H1 (cell line): ENCODE data around the gene PBX3. TPM values are rescaled to one million over a fixed set of nuclear protein-coding genes. Genes with fewer than 3 reads are reported as not detected.

Experiments used
- CTCF ChIA-PET: fragments of 300-600 bp; sonication (Branson Sonifier 250); formaldehyde crosslinking; loops from one replicate; lab custom pipeline; 2021; ENCODE audit not compliant: partially characterized antibody; lab: Charles Lee
- POLR2A ChIA-PET: fragments of 300-600 bp; sonication (Branson Sonifier 250); formaldehyde crosslinking; loops from one replicate; lab custom pipeline; 2021; ENCODE audit warnings: inconsistent platforms; ENCODE audit not compliant: partially characterized antibody; lab: Charles Lee
- DNase-seq, 2 experiments: peaks; one replicate each; pipeline versions ENCODE4 v3.0.0 to v3.0.0-alpha.2; 2010 to 2022; ENCODE audit warnings: low spot score in 2 of 2, low read depth in 1 of 2, mixed read lengths in 1 of 2
- FAIRE-seq: peaks from 2 replicates; lab custom pipeline; 2011; peaks lifted over from hg19 to GRCh38; lab: Jason Lieb, UNC
- H2AFZ ChIP-seq: 2 replicates; pipeline ENCODE4 v1.8.1; 2012; ENCODE audit warnings: low read length, inconsistent platforms
- H2AK5ac ChIP-seq: 2 replicates; pipeline ENCODE4 v1.6.1; 2013; ENCODE audit warnings: low read depth, low read length
- H2BK120ac ChIP-seq: replicated peaks from 2 replicates; pipeline ENCODE3; 2013; ENCODE audit warnings: low read depth, low read length, inconsistent platforms
- H2BK12ac ChIP-seq: 2 replicates; pipeline ENCODE4 v1.6.1; 2013; ENCODE audit warnings: low read depth, low read length
- H2BK15ac ChIP-seq: 2 replicates; pipeline ENCODE4 v1.6.1; 2013; ENCODE audit warnings: low read length
- H2BK20ac ChIP-seq: 2 replicates; pipeline ENCODE4 v1.6.1; 2013; ENCODE audit warnings: low read length
- H2BK5ac ChIP-seq: 2 replicates; pipeline ENCODE4 v1.6.1; 2013; ENCODE audit warnings: low read depth, low read length
- H3K14ac ChIP-seq: 2 replicates; pipeline ENCODE4 v1.6.1; 2013; ENCODE audit warnings: inconsistent platforms; ENCODE audit not compliant: insufficient read length
- H3K18ac ChIP-seq: 2 replicates; pipeline ENCODE4 v1.6.1; 2013; ENCODE audit warnings: low read length; ENCODE audit errors: extremely low read depth
- H3K23ac ChIP-seq: 2 replicates; pipeline ENCODE4 v1.6.1; 2013; ENCODE audit warnings: inconsistent platforms; ENCODE audit not compliant: insufficient read length
- H3K23me2 ChIP-seq: 2 replicates; pipeline ENCODE4 v1.6.1; 2013; ENCODE audit warnings: low read depth, low read length
- H3K27ac ChIP-seq: 2 replicates; pipeline ENCODE4 v1.6.1; 2011; ENCODE audit warnings: low read depth, low read length, inconsistent platforms
- H3K27me3 ChIP-seq, 4 experiments: replicated peaks in 1 of 4; 1 replicate in 1 of 4; 2 replicates in 3 of 4; pipeline versions ENCODE4 v1.6.1 to v1.8.1; 2011 to 2013; ENCODE audit warnings: low read length in 3 of 4, mild to moderate bottlenecking in 3 of 4, inconsistent platforms in 2 of 4, mixed read lengths in 2 of 4, moderate library complexity in 1 of 4; ENCODE audit not compliant: control insufficient read depth in 3 of 4, insufficient read depth in 3 of 4; ENCODE audit errors: extremely low read depth in 1 of 4
- H3K36me3 ChIP-seq, 4 experiments: 2 replicates each; pipeline versions ENCODE4 v1.6.1 to v1.8.1; 2011 to 2013; ENCODE audit warnings: mild to moderate bottlenecking in 4 of 4, low read length in 3 of 4, moderate library complexity in 2 of 4, control low read depth in 1 of 4, inconsistent platforms in 1 of 4; ENCODE audit not compliant: insufficient read depth in 4 of 4, control insufficient read depth in 2 of 4
- H3K4ac ChIP-seq: replicated peaks from 2 replicates; pipeline ENCODE3; 2013; ENCODE audit warnings: low read length, low read depth, mixed read lengths, inconsistent platforms; ENCODE audit not compliant: insufficient read length
- H3K4me1 ChIP-seq, 4 experiments: replicated peaks in 1 of 4; 1 replicate in 1 of 4; 2 replicates in 3 of 4; pipeline versions ENCODE4 v1.6.1 to v1.8.1; 2011 to 2013; ENCODE audit warnings: low read length in 3 of 4, inconsistent platforms in 2 of 4, mixed read lengths in 1 of 4; ENCODE audit not compliant: insufficient read depth in 4 of 4, control insufficient read depth in 3 of 4
- H3K4me2 ChIP-seq, 2 experiments: 2 replicates each; pipeline versions ENCODE4 v1.6.1 to v1.8.1; 2011 to 2013; ENCODE audit warnings: low read depth in 2 of 2, low read length in 2 of 2, control low read depth in 1 of 2, inconsistent platforms in 1 of 2, mild to moderate bottlenecking in 1 of 2; ENCODE audit not compliant: insufficient read depth in 1 of 2
- H3K4me3 ChIP-seq, 4 experiments: fragments of 200-600, 300-600 bp in 1 of 4; sonication (generic), shearing (Covaris generic), sonication (Bioruptor Twin) in 1 of 4; 2 replicates each; pipeline versions ENCODE4 v1.5.1 to v1.8.1; 2011 to 2016; ENCODE audit warnings: low read length in 4 of 4, low read depth in 3 of 4, control low read depth in 2 of 4, inconsistent platforms in 2 of 4, mild to moderate bottlenecking in 2 of 4, mixed read lengths in 1 of 4, moderate library complexity in 1 of 4; ENCODE audit not compliant: insufficient read depth in 2 of 4; ENCODE audit errors: extremely low read depth in 1 of 4
- H3K56ac ChIP-seq: replicated peaks from 2 replicates; pipeline ENCODE3; 2013; ENCODE audit warnings: low read depth, mild to moderate bottlenecking, mixed read lengths, low read length, inconsistent platforms; ENCODE audit not compliant: insufficient read length
- H3K79me1 ChIP-seq: 2 replicates; pipeline ENCODE4 v1.6.1; 2013; ENCODE audit warnings: low read depth, low read length, control low read depth
- H3K79me2 ChIP-seq, 2 experiments: 2 replicates each; pipeline versions ENCODE4 v1.6.1 to v1.8.1; 2012 to 2013; ENCODE audit warnings: low read length in 2 of 2, mild to moderate bottlenecking in 2 of 2, inconsistent platforms in 1 of 2; ENCODE audit not compliant: insufficient read depth in 2 of 2, control insufficient read depth in 1 of 2
- H3K9ac ChIP-seq, 4 experiments: replicated peaks in 1 of 4; 1 replicate in 1 of 4; 2 replicates in 3 of 4; pipeline versions ENCODE4 v1.6.1 to v1.8.1; 2011 to 2013; ENCODE audit warnings: low read depth in 3 of 4, low read length in 3 of 4, control low read depth in 2 of 4, mild to moderate bottlenecking in 2 of 4, moderate library complexity in 2 of 4, inconsistent platforms in 1 of 4; ENCODE audit errors: extremely low read depth in 1 of 4
- H3K9me3 ChIP-seq, 2 experiments: 2 replicates each; pipeline versions ENCODE4 v1.6.1 to v1.8.1; 2012 to 2013; ENCODE audit warnings: mild to moderate bottlenecking in 2 of 2, moderate library complexity in 2 of 2, control low read depth in 1 of 2, inconsistent platforms in 1 of 2, low read depth in 1 of 2, low read length in 1 of 2, mixed read lengths in 1 of 2; ENCODE audit not compliant: insufficient read depth in 2 of 2
- H4K20me1 ChIP-seq, 2 experiments: replicated peaks in 1 of 2; 2 replicates each; pipeline versions ENCODE3 to v1.8.1; 2011 to 2013; ENCODE audit warnings: inconsistent platforms in 2 of 2, low read length in 2 of 2, mild to moderate bottlenecking in 1 of 2; ENCODE audit not compliant: insufficient read depth in 2 of 2, control insufficient read depth in 1 of 2
- H4K5ac ChIP-seq: 2 replicates; pipeline ENCODE4 v1.6.1; 2013; ENCODE audit warnings: low read length, low read depth, mixed read lengths, inconsistent platforms; ENCODE audit not compliant: insufficient read length
- H4K8ac ChIP-seq: 2 replicates; pipeline ENCODE4 v1.8.0; 2013; ENCODE audit warnings: mild to moderate bottlenecking, moderate library complexity, low read length, inconsistent platforms; ENCODE audit not compliant: insufficient read depth; ENCODE audit errors: extremely low read depth
- H4K91ac ChIP-seq: replicated peaks from 2 replicates; pipeline ENCODE3; 2013; ENCODE audit warnings: low read length, mixed read lengths, inconsistent platforms; ENCODE audit not compliant: insufficient read length
- KDM1A ChIP-seq: fragments of 200-600, 300-600 bp; sonication (generic); IDR thresholded peaks from 2 replicates; pipeline ENCODE4 v1.7.1; 2016; ENCODE audit warnings: mild to moderate bottlenecking, low read length, borderline replicate concordance
- POU5F1 ChIP-seq: IDR thresholded peaks from 2 replicates; pipeline ENCODE4 v1.6.1; 2011; ENCODE audit warnings: low read depth, mild to moderate bottlenecking, low read length, moderate library complexity
- WGBS, 2 experiments: shearing (Covaris generic) in 1 of 2; methylation state at CpG; one replicate each; pipeline versions ENCODE4 v1.1.6 to v1.1.7; 2013 to 2015; ENCODE audit warnings: low lambda C conversion rate in 2 of 2, mixed read lengths in 2 of 2, inconsistent platforms in 1 of 2, low coverage in 1 of 2, missing lambda C conversion rate in 1 of 2; ENCODE audit not compliant: insufficient replicate concordance in 2 of 2, insufficient coverage in 1 of 2, insufficient read length in 1 of 2; ENCODE audit errors: extremely low coverage in 1 of 2, missing lambda C conversion rate in 1 of 2; 5-methylcytosine and 5-hydroxymethylcytosine counted together
- polyA plus RNA-seq, 7 experiments: library from polyadenylated mRNA; depleted of rRNA in 3 of 7; stranded (reverse) in 5 of 7; unstranded in 2 of 7; fragments of >200 nt in 5 of 7; fragments of 200-250 nt in 2 of 7; gene quantifications; 1 replicate in 5 of 7; 2 replicates in 1 of 7; 4 replicates in 1 of 7; pipeline versions ENCODE4 v1.2.1 to v1.2.3, GENCODE V29; 2011 to 2013; ENCODE audit warnings: missing spikeins in 2 of 7, mixed read lengths in 2 of 7
- total RNA-seq: library from RNA; stranded (reverse); fragmentation: NEBNext Ultra II Directional; extraction: Animal tissue kit (Norgen Biotek cat#: 25700); gene quantifications from 2 replicates; pipeline ENCODE4 v1.2.1, GENCODE V29; 2021

Gene PBX3
- total and polyA plus RNA-seq, 2 of the 8 experiments (the other 6 are each of a cell fraction or from before 2014, with no cell fraction given) = 22.7 to 44.3 TPM

DNA sequence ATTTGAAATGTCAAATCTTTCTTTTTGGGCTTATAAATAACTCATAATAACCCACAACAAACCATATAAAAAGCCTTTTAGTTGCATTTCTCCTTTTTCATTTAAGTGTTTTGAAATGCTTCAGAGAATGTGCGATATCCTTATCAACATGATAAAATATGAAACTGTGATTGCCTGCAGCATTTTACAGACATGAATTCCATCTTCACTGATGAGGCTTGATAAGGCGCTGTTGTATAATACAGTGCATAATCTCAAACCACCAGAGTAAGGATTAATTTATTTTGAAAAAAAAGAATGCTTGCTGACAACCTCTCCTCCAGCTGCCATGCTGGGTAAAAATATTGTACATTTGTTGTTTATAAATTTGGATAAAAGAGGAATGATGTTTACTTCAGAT lies 216.8 kb downstream of the PBX3 start:
- Histone ChIP-seq H2BK20ac (no peak overlapping the region), H4K8ac (no peak overlapping the region), H3K23me2 (no peaks in the 10 kb centered on the region), H3K4ac (no peak overlapping the region), H3K4me3 (no peak overlapping the region), H3K27me3 (no peaks in the 10 kb centered on the region), H3K4me1 (no peaks in the 10 kb centered on the region), H4K91ac (no peak overlapping the region), H2BK120ac (no peak overlapping the region), H3K79me2 (no peaks in the 10 kb centered on the region), H3K9me3 (no peaks in the 10 kb centered on the region), H3K56ac (no peak overlapping the region), H2BK15ac (no peak overlapping the region), H2BK12ac (no peak overlapping the region), H3K36me3 (peaks cover 0 to 25% (median 9%) of the 10 kb centered on the region in 4 experiments; a peak in 6 of 8 replicates), H4K20me1 (no peaks in the 10 kb centered on the region), H3K18ac (no peak overlapping the region), H3K27ac (no peak overlapping the region), H3K4me2 (no peak overlapping the region), H3K79me1 (no peaks in the 10 kb centered on the region), H2AFZ (no peak overlapping the region), H3K14ac (no peak overlapping the region), H3K9ac (no peak overlapping the region), H4K5ac (no peak overlapping the region), H3K23ac (no peak overlapping the region), H2BK5ac (no peak overlapping the region), H2AK5ac (no peak overlapping the region)
- CTCF ChIA-PET = interaction anchor here (0.6 kb wide), 1 partner anchor 128 kb away, joined by 3 read pairs; no protein-coding TSS in a partner anchor
- FAIRE-seq = no peak
- no peak for DNase-seq
- POLR2A ChIA-PET = no interaction called here
- TF ChIP-seq KDM1A (no peak), POU5F1 (no peak)
- 98% methylated on average over 2 of the region's 2 CpGs; no CpG with 5 or more reads in 1 of the 2 experiments for WGBS, 2 experiments
